H9 (cell line): Measurements from ENCODE around the gene SLC2A3. TPM values are rescaled to one million over a fixed set of nuclear protein-coding genes. Genes with fewer than 3 reads are reported as not detected.
"Not testable (repeated sequence)": the region's sequence is repeated elsewhere in the genome, so short reads cannot be mapped to it uniquely, and the experiment has no call there.

Experiments used
- DNase-seq: peaks from one replicate; pipeline ENCODE4 v3.0.0-alpha.2; 2017
- H2AFZ ChIP-seq: one replicate; pipeline ENCODE4 v1.6.1; 2013; ENCODE audit warnings: mild to moderate bottlenecking, low read length, control low read depth, moderate library complexity
- H2AK5ac ChIP-seq: 2 replicates; pipeline ENCODE4 v1.6.1; 2013; ENCODE audit warnings: low read length, control low read depth, mixed read lengths; ENCODE audit not compliant: insufficient read length
- H2BK120ac ChIP-seq: one replicate; pipeline ENCODE4 v1.6.1; 2013; ENCODE audit warnings: low read depth, mild to moderate bottlenecking, low read length, control low read depth, inconsistent platforms; ENCODE audit not compliant: poor library complexity, severe bottlenecking
- H2BK12ac ChIP-seq: 2 replicates; pipeline ENCODE4 v1.6.1; 2013; ENCODE audit warnings: low read length, control low read depth, mixed read lengths, low read depth; ENCODE audit not compliant: insufficient read length
- H2BK15ac ChIP-seq: 2 replicates; pipeline ENCODE4 v1.6.1; 2013; ENCODE audit warnings: low read depth, low read length, control low read depth
- H2BK20ac ChIP-seq: one replicate; pipeline ENCODE4 v1.6.1; 2013; ENCODE audit warnings: low read depth, mild to moderate bottlenecking, low read length, control low read depth, inconsistent platforms; ENCODE audit not compliant: poor library complexity, severe bottlenecking
- H2BK5ac ChIP-seq: 2 replicates; pipeline ENCODE4 v1.6.1; 2013; ENCODE audit warnings: low read length, control low read depth, mixed read lengths; ENCODE audit not compliant: insufficient read length
- H3K14ac ChIP-seq: 2 replicates; pipeline ENCODE4 v1.6.1; 2013; ENCODE audit warnings: low read length, control low read depth; ENCODE audit not compliant: insufficient read depth
- H3K18ac ChIP-seq: 2 replicates; pipeline ENCODE4 v1.6.1; 2013; ENCODE audit warnings: low read depth, mild to moderate bottlenecking, mixed read lengths, low read length, control low read depth; ENCODE audit not compliant: insufficient read length
- H3K23ac ChIP-seq: 2 replicates; pipeline ENCODE4 v1.6.1; 2013; ENCODE audit warnings: low read length, control low read depth, mixed read lengths, low read depth; ENCODE audit not compliant: insufficient read length
- H3K23me2 ChIP-seq: 2 replicates; pipeline ENCODE4 v1.6.1; 2013; ENCODE audit warnings: low read depth, mild to moderate bottlenecking, mixed read lengths, low read length, control low read depth; ENCODE audit not compliant: insufficient read length, poor library complexity, severe bottlenecking
- H3K27ac ChIP-seq: 2 replicates; pipeline ENCODE4 v1.5.1; 2013; ENCODE audit warnings: low read length, control low read depth, mixed read lengths, low read depth; ENCODE audit not compliant: insufficient read length
- H3K27me3 ChIP-seq: 2 replicates; pipeline ENCODE4 v1.6.1; 2013; ENCODE audit warnings: low read length, control low read depth, inconsistent platforms; ENCODE audit not compliant: insufficient read depth
- H3K4ac ChIP-seq: 2 replicates; pipeline ENCODE4 v1.6.1; 2013; ENCODE audit warnings: low read depth, mild to moderate bottlenecking, control low read depth, inconsistent platforms, low read length, moderate library complexity
- H3K4me1 ChIP-seq: 2 replicates; pipeline ENCODE4 v1.6.1; 2013; ENCODE audit warnings: low read length, control low read depth, inconsistent platforms; ENCODE audit not compliant: insufficient read depth
- H3K4me2 ChIP-seq: 2 replicates; pipeline ENCODE4 v1.6.1; 2013; ENCODE audit warnings: low read length, control low read depth, mixed read lengths; ENCODE audit not compliant: insufficient read length, insufficient read depth
- H3K56ac ChIP-seq: 2 replicates; pipeline ENCODE4 v1.6.1; 2013; ENCODE audit warnings: low read depth, mild to moderate bottlenecking, mixed read lengths, low read length, control low read depth; ENCODE audit not compliant: insufficient read length
- H3K79me1 ChIP-seq: 2 replicates; pipeline ENCODE4 v1.6.1; 2013; ENCODE audit warnings: low read depth, mild to moderate bottlenecking, moderate library complexity, low read length, control low read depth, inconsistent platforms; ENCODE audit not compliant: insufficient read depth, poor library complexity, severe bottlenecking
- H3K79me2 ChIP-seq: 2 replicates; pipeline ENCODE4 v1.6.1; 2013; ENCODE audit warnings: low read length, control low read depth, inconsistent platforms; ENCODE audit not compliant: insufficient read depth
- H3K9ac ChIP-seq: 2 replicates; pipeline ENCODE4 v1.6.1; 2013; ENCODE audit warnings: low read length, control low read depth, mixed read lengths; ENCODE audit not compliant: insufficient read length; ENCODE audit errors: extremely low read depth
- H3K9me3 ChIP-seq: one replicate; pipeline ENCODE4 v1.6.1; 2013; ENCODE audit warnings: low read depth, low read length, inconsistent platforms; ENCODE audit not compliant: control insufficient read depth
- H3T11ph ChIP-seq: one replicate; pipeline ENCODE4 v1.6.1; 2013; ENCODE audit warnings: mild to moderate bottlenecking, low read length, control low read depth, inconsistent platforms
- H4K20me1 ChIP-seq: one replicate; pipeline ENCODE4 v1.6.1; 2013; ENCODE audit not compliant: control insufficient read depth, insufficient read length, insufficient read depth
- H4K5ac ChIP-seq: 2 replicates; pipeline ENCODE4 v1.6.1; 2013; ENCODE audit warnings: low read depth, mild to moderate bottlenecking, mixed read lengths, low read length, control low read depth; ENCODE audit not compliant: insufficient read length
- H4K8ac ChIP-seq: replicated peaks from 2 replicates; pipeline ENCODE4 v1.6.1; 2013; ENCODE audit warnings: low read length, control low read depth, mixed read lengths, low read depth; ENCODE audit not compliant: insufficient read length
- H4K91ac ChIP-seq: 2 replicates; pipeline ENCODE4 v1.6.1; 2013; ENCODE audit warnings: low read depth, mild to moderate bottlenecking, moderate library complexity, mixed read lengths, low read length, control low read depth; ENCODE audit not compliant: insufficient read length
- H3K27ac Mint-ChIP-seq, 3 experiments: 2 replicates in 2 of 3; 3 replicates in 1 of 3; pipeline ENCODE4 v1.8.0; 2020 to 2021; ENCODE audit warnings: mixed read lengths in 3 of 3, mild to moderate bottlenecking in 1 of 3, moderate library complexity in 1 of 3
- H3K27me3 Mint-ChIP-seq: 2 replicates; pipeline ENCODE4 v1.8.0; 2021; ENCODE audit warnings: low read depth, mild to moderate bottlenecking, moderate library complexity, mixed read lengths
- H3K36me3 Mint-ChIP-seq, 3 experiments: 2 replicates in 2 of 3; 3 replicates in 1 of 3; pipeline ENCODE4 v1.8.0; 2020 to 2021; ENCODE audit warnings: low read depth in 3 of 3, mixed read lengths in 3 of 3; ENCODE audit not compliant: insufficient read depth in 1 of 3
- H3K4me1 Mint-ChIP-seq, 2 experiments: 2 replicates each; pipeline ENCODE4 v1.8.0; 2020; ENCODE audit warnings: mixed read lengths in 2 of 2
- H3K4me3 Mint-ChIP-seq, 2 experiments: 2 replicates in 1 of 2; 3 replicates in 1 of 2; pipeline ENCODE4 v1.8.0; 2020 to 2021; ENCODE audit warnings: mild to moderate bottlenecking in 2 of 2, mixed read lengths in 2 of 2, moderate library complexity in 1 of 2
- H3K9me3 Mint-ChIP-seq, 2 experiments: 2 replicates in 1 of 2; 3 replicates in 1 of 2; pipeline ENCODE4 v1.8.0; 2020; ENCODE audit warnings: mild to moderate bottlenecking in 2 of 2, mixed read lengths in 2 of 2, moderate library complexity in 1 of 2
- WGBS: extraction: QIAGEN DNeasy Blood & Tissue Kit; methylation state at CpG from one replicate; pipeline ENCODE4 v1.1.7; 2013; ENCODE audit warnings: missing lambda C conversion rate, low lambda C conversion rate, mixed read lengths; ENCODE audit not compliant: insufficient read length; ENCODE audit errors: extremely low coverage; 5-methylcytosine and 5-hydroxymethylcytosine counted together
- total RNA-seq: library from RNA; stranded (reverse); gene quantifications from 2 replicates; pipeline ENCODE4 v1.2.1, GENCODE V29; 2021

The SLC2A3 gene
- total RNA-seq, 1 experiment from 2014 or later = 569 TPM

DNA sequence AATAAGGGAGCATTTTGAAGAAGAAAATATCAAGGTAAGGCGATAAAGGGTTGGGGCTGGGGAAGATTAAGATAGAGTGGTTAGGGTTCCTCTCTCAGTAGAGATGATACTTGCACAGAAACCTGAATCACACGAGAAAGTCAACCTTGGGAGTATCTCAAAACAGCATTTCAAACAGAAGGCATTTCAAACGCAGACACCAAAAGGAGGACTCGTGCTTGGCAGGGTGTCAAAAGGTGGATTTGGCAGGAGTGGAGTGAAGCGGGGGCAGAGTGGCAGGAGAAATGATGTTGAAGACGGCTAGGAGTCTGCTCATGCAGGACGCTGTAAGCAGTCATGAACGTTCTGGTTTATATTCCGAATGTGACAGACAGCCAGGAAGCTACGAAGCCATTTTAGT lies 18.4 kb upstream of the SLC2A3 start:
- H3K9me3 ChIP-seq, H3K4ac ChIP-seq, H2AK5ac ChIP-seq, H3K4me1 ChIP-seq, H4K8ac ChIP-seq, H3K79me2 ChIP-seq, H4K5ac ChIP-seq, H3K79me1 ChIP-seq, H3K23me2 ChIP-seq, DNase-seq, H3K23ac ChIP-seq, H3K27me3 ChIP-seq, H3K14ac ChIP-seq, H2BK120ac ChIP-seq, H3K56ac ChIP-seq, H2BK15ac ChIP-seq, H2AFZ ChIP-seq, H2BK12ac ChIP-seq, H2BK20ac ChIP-seq, H3K4me3 Mint-ChIP-seq, H3T11ph ChIP-seq, H3K27me3 Mint-ChIP-seq, H2BK5ac ChIP-seq, H3K27ac Mint-ChIP-seq, H3K18ac ChIP-seq, H3K9me3 Mint-ChIP-seq, H3K27ac ChIP-seq, H4K20me1 ChIP-seq, H3K9ac ChIP-seq, H3K4me2 ChIP-seq, H4K91ac ChIP-seq, H3K36me3 Mint-ChIP-seq: not testable (repeated sequence)
- H3K4me1 Mint-ChIP-seq = peaks cover 15 to 16% of the 10 kb centered on the region in 2 experiments
- no CpG with 5 or more reads among the region's 10 CpGs for WGBS

DNA sequence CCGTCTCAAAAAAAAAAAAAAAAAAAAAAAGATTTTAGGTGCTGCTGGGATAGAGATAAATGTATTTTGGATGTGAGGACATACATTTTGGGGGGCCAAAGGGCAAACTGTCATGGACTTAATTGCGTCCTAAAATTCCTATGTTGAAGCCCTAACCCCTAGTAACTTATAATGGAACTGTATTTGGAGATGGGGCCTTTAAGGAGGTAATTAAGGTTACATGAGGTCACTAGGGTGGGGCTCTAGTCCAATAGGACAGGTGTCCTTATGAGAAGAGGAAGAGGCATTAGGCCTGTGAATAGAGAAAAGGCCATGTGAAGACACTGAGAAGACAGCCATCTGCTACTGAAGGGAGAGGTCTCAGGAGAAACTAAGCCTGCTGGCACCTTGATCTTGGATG lies 17.9 kb upstream of the SLC2A3 start:
- H3K4ac ChIP-seq, H2AFZ ChIP-seq, H2BK120ac ChIP-seq, H3K9ac ChIP-seq, H4K91ac ChIP-seq, H3K27ac Mint-ChIP-seq, H3K79me1 ChIP-seq, H3K36me3 Mint-ChIP-seq, H3K4me1 ChIP-seq, H3K27me3 ChIP-seq, H3K79me2 ChIP-seq, H4K5ac ChIP-seq, H3K23ac ChIP-seq, H3K56ac ChIP-seq, H3K18ac ChIP-seq, H3K14ac ChIP-seq, H3K9me3 Mint-ChIP-seq, H3K23me2 ChIP-seq, H3K9me3 ChIP-seq, H2BK20ac ChIP-seq, H3K4me3 Mint-ChIP-seq, H2BK15ac ChIP-seq, H2BK5ac ChIP-seq, DNase-seq, H3T11ph ChIP-seq, H3K27ac ChIP-seq, H4K8ac ChIP-seq, H3K4me2 ChIP-seq, H4K20me1 ChIP-seq, H2AK5ac ChIP-seq, H3K27me3 Mint-ChIP-seq, H2BK12ac ChIP-seq: not testable (repeated sequence)
- H3K4me1 Mint-ChIP-seq = peaks cover 11 to 12% of the 10 kb centered on the region in 2 experiments
- WGBS = no CpG with 5 or more reads among the region's 2 CpGs
